Ishikawa (cell line): ENCODE measurements around the gene STAT1.

Experiments used
- CEBPB ChIP-seq: IDR thresholded peaks from 2 replicates; pipeline ENCODE4 v1.6.1; 2012
- CREB1 ChIP-seq: IDR thresholded peaks from 2 replicates; pipeline ENCODE4 v1.6.1; 2012; ENCODE audit warnings: low read depth
- EGR1 ChIP-seq: IDR thresholded peaks from 2 replicates; pipeline ENCODE4 v1.6.1; 2012
- EP300 ChIP-seq: IDR thresholded peaks from 2 replicates; pipeline ENCODE4 v1.6.1; 2012; ENCODE audit warnings: borderline replicate concordance
- FOXM1 ChIP-seq: IDR thresholded peaks from 2 replicates; pipeline ENCODE4 v1.6.1; 2012; ENCODE audit warnings: low read depth, borderline replicate concordance
- MAX ChIP-seq: IDR thresholded peaks from 2 replicates; pipeline ENCODE4 v1.6.1; 2012
- NFIC ChIP-seq: IDR thresholded peaks from 2 replicates; pipeline ENCODE4 v1.6.1; 2012
- RAD21 ChIP-seq: IDR thresholded peaks from 2 replicates; pipeline ENCODE4 v1.6.1; 2012; ENCODE audit warnings: low read depth
- REST ChIP-seq: IDR thresholded peaks from 2 replicates; pipeline ENCODE4 v1.6.1; 2012; ENCODE audit warnings: low read depth, mild to moderate bottlenecking
- TAF1 ChIP-seq: IDR thresholded peaks from 2 replicates; pipeline ENCODE4 v1.6.1; 2012; ENCODE audit warnings: low read depth, mild to moderate bottlenecking
- TCF12 ChIP-seq: IDR thresholded peaks from 2 replicates; pipeline ENCODE4 v1.6.1; 2012; ENCODE audit warnings: low read depth
- TEAD4 ChIP-seq: IDR thresholded peaks from 2 replicates; pipeline ENCODE4 v1.6.1; 2012
- USF1 ChIP-seq: IDR thresholded peaks from 2 replicates; pipeline ENCODE4 v1.6.1; 2012
- YY1 ChIP-seq: IDR thresholded peaks from 2 replicates; pipeline ENCODE4 v1.6.1; 2012; ENCODE audit warnings: low read depth
- ZBTB7A ChIP-seq: IDR thresholded peaks from 2 replicates; pipeline ENCODE4 v1.6.1; 2012; ENCODE audit warnings: low read depth

Gene STAT1

GRCh38 chr2:191015831-191016230, 1.9 kb upstream of the STAT1 start:
- TF ChIP-seq RAD21 (no peak), CEBPB (no peak), TCF12 (no peak), EGR1 (no peak), MAX (no peak), NFIC (no peak), ZBTB7A (no peak), FOXM1 (no peak), USF1 (no peak), TEAD4 (no peak), REST (no peak), EP300 (no peak), TAF1 (no peak), YY1 (no peak)

GRCh38 chr2:191015239-191015638, 1.3 kb upstream of the STAT1 start:
- TF ChIP-seq USF1 (no peak), NFIC (no peak), FOXM1 (no peak), TEAD4 (no peak), EGR1 (no peak), TAF1 (no peak), CEBPB (no peak), TCF12 (no peak), YY1 (no peak), MAX (no peak), EP300 (no peak), ZBTB7A (no peak)

- TF ChIP-seq TCF12 (no peak), USF1 (no peak), TEAD4 (no peak), MAX (no peak), RAD21 (no peak), REST (no peak), FOXM1 (no peak)
These were observed 666 bp upstream of the STAT1 start for GRCh38 chr2:191014653-191015020.

GRCh38 chr2:191013682-191013931, 364 bp downstream of the STAT1 start:
- no peak for TF ChIP-seq ZBTB7A
- no peak for TF ChIP-seq USF1
- TF ChIP-seq EGR1 = no peak
- no peak for TF ChIP-seq CREB1
- no peak for TF ChIP-seq TCF12
- no peak for TF ChIP-seq CEBPB
- no peak for TF ChIP-seq RAD21

- TF ChIP-seq USF1 (no peak), ZBTB7A (no peak), NFIC (no peak), RAD21 (no peak), MAX (no peak), TCF12 (no peak), FOXM1 (no peak), REST (no peak), EP300 (no peak), YY1 (no peak), CREB1 (no peak), TAF1 (no peak), EGR1 (no peak), CEBPB (no peak), TEAD4 (no peak)
These were observed 908 bp downstream of the STAT1 start for GRCh38 chr2:191012845-191013681.
